Activated CD4-positive, alpha-beta memory T cell treated with anti-CD3 and anti-CD28 coated beads for 36 hours (primary cell): ENCODE data around the gene IFIT1. TPM values are rescaled to one million over a fixed set of nuclear protein-coding genes. Genes with fewer than 3 reads are reported as not detected.
"Not testable (repeated sequence)": the region's sequence is repeated elsewhere in the genome, so short reads cannot be mapped to it uniquely, and the experiment has no call there.

Experiments used
- CTCF ChIA-PET: fragments of 350-600 bp; sonication (Branson Sonifier 250); formaldehyde crosslinking; loops from one replicate; lab custom pipeline; 2021; ENCODE audit warnings: antibody characterized with exemption, inconsistent platforms; lab: Charles Lee
- POLR2A ChIA-PET: fragments of 350-600 bp; sonication (Branson Sonifier 250); formaldehyde crosslinking; loops from one replicate; lab custom pipeline; 2021; ENCODE audit warnings: antibody characterized with exemption; lab: Charles Lee
- DNase-seq: peaks from one replicate; pipeline ENCODE4 v3.0.0-alpha.2; 2020
- H3K27ac Mint-ChIP-seq: one replicate; pipeline ENCODE4 v1.8.0; 2021; ENCODE audit warnings: mixed read lengths
- H3K27me3 Mint-ChIP-seq: one replicate; pipeline ENCODE4 v1.8.0; 2021; ENCODE audit warnings: mixed read lengths
- H3K36me3 Mint-ChIP-seq: one replicate; pipeline ENCODE4 v1.8.0; 2021; ENCODE audit warnings: mixed read lengths
- H3K4me1 Mint-ChIP-seq: one replicate; pipeline ENCODE4 v1.8.0; 2021; ENCODE audit warnings: low read depth, mixed read lengths
- H3K4me3 Mint-ChIP-seq: one replicate; pipeline ENCODE4 v1.8.0; 2021; ENCODE audit warnings: mild to moderate bottlenecking, mixed read lengths
- H3K9me3 Mint-ChIP-seq: one replicate; pipeline ENCODE4 v1.8.0; 2021; ENCODE audit warnings: mixed read lengths
- intact Hi-C: fragments of 100-400 bp; cut with micrococcal nuclease; formaldehyde crosslinking; loops from one replicate; pipeline ENCODE4 v1.15.1; 2023
- total RNA-seq, 2 experiments: library from RNA; stranded (reverse); gene quantifications; one replicate each; pipeline ENCODE4 v1.2.3, GENCODE V29; 2021

Gene IFIT1
- total RNA-seq, 2 experiments from 2014 or later: 5.2 to 5.5 TPM

GRCh38 chr10:89406178-89406577 lies 13.8 kb downstream of the IFIT1 start:
- POLR2A ChIA-PET: not testable (repeated sequence)

DNA sequence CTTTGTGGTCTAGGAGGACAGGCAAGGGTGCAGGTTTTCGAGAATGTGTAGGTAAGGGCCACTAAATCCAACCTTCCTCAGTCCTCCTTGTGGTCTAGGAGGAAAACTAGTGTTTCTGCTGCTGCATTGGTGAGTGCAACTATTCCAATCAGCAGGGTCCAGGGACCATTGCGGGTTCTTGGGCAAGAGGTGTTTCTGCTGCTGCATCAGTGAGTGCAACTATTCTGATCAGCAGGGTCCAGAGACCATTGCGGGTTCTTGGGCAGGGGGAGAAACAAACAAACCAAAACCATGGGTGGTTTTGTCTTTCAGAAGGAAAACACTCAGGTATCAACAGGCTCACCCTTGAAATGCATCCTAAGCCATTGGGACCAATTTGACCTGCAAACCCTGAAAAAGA lies 15.4 kb downstream of the IFIT1 start:
- H3K27me3 Mint-ChIP-seq, DNase-seq, H3K27ac Mint-ChIP-seq, POLR2A ChIA-PET, intact Hi-C loops, H3K4me3 Mint-ChIP-seq, CTCF ChIA-PET, H3K36me3 Mint-ChIP-seq: not testable (repeated sequence)
- H3K9me3 Mint-ChIP-seq: peaks cover 11% of the 10 kb centered on the region
- peaks cover 15% of the 10 kb centered on the region for H3K4me1 Mint-ChIP-seq

More at GRCh38 chr10:89406178-89406577, 13.8 kb downstream of the IFIT1 start:
- intact Hi-C loops, H3K27me3 Mint-ChIP-seq, H3K4me1 Mint-ChIP-seq, DNase-seq, H3K9me3 Mint-ChIP-seq, H3K4me3 Mint-ChIP-seq, CTCF ChIA-PET, H3K27ac Mint-ChIP-seq, H3K36me3 Mint-ChIP-seq: not testable (repeated sequence)

DNA sequence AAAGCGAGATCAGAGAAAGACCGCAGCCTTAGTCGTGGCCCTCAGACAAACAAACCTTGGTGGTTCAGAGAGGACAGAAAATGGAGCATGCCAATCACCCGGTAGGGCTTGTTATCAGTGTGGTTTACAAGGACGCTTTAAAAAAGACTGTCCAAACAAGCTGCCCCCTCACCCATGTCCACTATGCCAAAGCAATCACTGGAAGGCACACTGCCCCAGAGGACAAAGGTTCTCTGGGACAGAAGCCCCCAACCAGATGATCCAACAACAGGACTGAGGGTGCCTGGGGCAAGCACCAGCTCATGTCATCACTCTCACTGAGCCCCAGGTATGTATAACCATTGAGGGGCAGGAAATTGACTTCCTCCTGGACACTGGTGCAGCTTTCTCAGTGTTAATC lies 16.9 kb downstream of the IFIT1 start:
- H3K4me3 Mint-ChIP-seq, intact Hi-C loops, H3K36me3 Mint-ChIP-seq, H3K27me3 Mint-ChIP-seq, H3K27ac Mint-ChIP-seq, DNase-seq: not testable (repeated sequence)
- peaks cover 20% of the 10 kb centered on the region for H3K4me1 Mint-ChIP-seq
- peaks cover 11% of the 10 kb centered on the region for H3K9me3 Mint-ChIP-seq
- POLR2A ChIA-PET: interaction anchor here (0.6 kb wide), 1 partner anchor 408 kb away, joined by 3 read pairs; no protein-coding TSS in a partner anchor
- CTCF ChIA-PET: interaction anchor here (0.6 kb wide), 1 partner anchor 599 kb away, joined by 3 read pairs; no protein-coding TSS in a partner anchor

DNA sequence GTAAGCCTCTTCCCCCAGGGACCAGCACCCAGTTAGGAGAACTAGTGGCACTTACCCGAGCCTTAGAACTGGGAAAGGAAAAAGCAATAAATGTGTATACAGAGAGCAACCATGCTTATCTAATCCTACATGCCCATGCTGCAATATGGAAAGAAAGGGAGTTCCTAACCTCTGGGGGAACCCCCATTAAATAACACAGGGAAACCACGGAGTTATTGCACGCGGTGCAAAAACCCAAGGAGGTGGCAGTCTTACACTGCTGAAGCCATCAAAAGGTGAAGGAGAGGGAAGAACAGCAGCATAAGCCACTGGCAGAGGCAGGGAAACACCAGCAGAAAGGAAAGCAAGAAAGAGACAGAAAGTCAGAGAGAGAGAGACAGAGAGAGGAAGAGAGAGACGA lies 18.1 kb downstream of the IFIT1 start:
- DNase-seq, POLR2A ChIA-PET, H3K27me3 Mint-ChIP-seq, H3K4me3 Mint-ChIP-seq, CTCF ChIA-PET, H3K36me3 Mint-ChIP-seq, H3K27ac Mint-ChIP-seq: not testable (repeated sequence)
- intact Hi-C loops: loop anchor here (5.0 to 10.0 kb wide), 2 partner anchors 328 to 416 kb away; partner anchors contain the start of gene FAS
- H3K4me1 Mint-ChIP-seq: peaks cover 24% of the 10 kb centered on the region
- peaks cover 11% of the 10 kb centered on the region for H3K9me3 Mint-ChIP-seq

GRCh38 chr10:89411135-89411534 lies 18.7 kb downstream of the IFIT1 start:
- H3K27ac Mint-ChIP-seq, CTCF ChIA-PET, POLR2A ChIA-PET, DNase-seq, H3K4me3 Mint-ChIP-seq, H3K27me3 Mint-ChIP-seq: not testable (repeated sequence)
- Mint-ChIP-seq H3K36me3 (peaks cover 12% of the 10 kb centered on the region), H3K9me3 (peaks cover 11% of the 10 kb centered on the region), H3K4me1 (peaks cover 28% of the 10 kb centered on the region)
- intact Hi-C loops: loop anchor here (5.0 to 10.0 kb wide), 2 partner anchors 329 to 416 kb away; partner anchors contain the start of gene FAS

- H3K4me3 Mint-ChIP-seq: peak overlapping the region; percentile 33
- POLR2A ChIA-PET: interaction anchor here (0.8 kb wide), 1 partner anchor 80 kb away, joined by 3 read pairs; no protein-coding TSS in a partner anchor
- H3K9me3 Mint-ChIP-seq, H3K27ac Mint-ChIP-seq, CTCF ChIA-PET, H3K27me3 Mint-ChIP-seq: not testable (repeated sequence)
- H3K36me3 Mint-ChIP-seq: peaks cover 16% of the 10 kb centered on the region
- peaks cover 36% of the 10 kb centered on the region for H3K4me1 Mint-ChIP-seq
- peak; percentile 38 for DNase-seq
- intact Hi-C loops: loop anchor here (5.0 to 10.0 kb wide), 2 partner anchors 330 to 417 kb away; partner anchors contain the start of gene FAS
Observed at GRCh38 chr10:89412276-89412675, 19.9 kb downstream of the IFIT1 start.

DNA sequence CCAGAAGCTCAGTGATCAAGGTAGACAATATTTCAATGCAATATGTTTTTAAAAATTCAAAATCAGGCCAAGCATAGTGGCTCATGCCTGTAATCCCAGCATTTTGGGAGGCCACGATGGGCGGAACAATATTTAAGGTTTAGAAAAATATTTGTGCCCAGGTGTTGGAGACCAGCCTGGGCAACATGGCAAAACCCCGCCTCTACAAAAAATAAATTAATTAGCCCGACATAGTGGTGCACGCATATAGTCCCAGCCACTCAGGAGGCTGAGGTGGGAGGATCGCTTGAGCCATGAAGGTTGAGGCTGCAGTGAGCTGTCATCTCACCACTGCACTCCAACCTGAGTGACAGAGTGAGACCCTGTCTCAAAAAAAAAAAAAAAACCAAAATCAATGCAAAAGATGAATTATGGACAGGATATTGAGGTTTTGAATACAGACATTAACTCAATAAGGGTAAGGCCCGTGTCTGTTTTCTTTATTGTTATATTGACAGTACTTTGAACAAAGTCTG lies 21.0 kb downstream of the IFIT1 start:
- CTCF ChIA-PET: interaction anchor here (1.2 kb wide), 1 partner anchor 8 kb away, joined by 3 read pairs; no protein-coding TSS in a partner anchor
- Mint-ChIP-seq H3K27ac (peak overlapping the region; percentile 83), H3K36me3 (peaks cover 18% of the 10 kb centered on the region), H3K27me3 (no peaks in the 10 kb centered on the region), H3K9me3 (peaks cover 9% of the 10 kb centered on the region), H3K4me1 (peaks cover 47% of the 10 kb centered on the region), H3K4me3 (peak overlapping the region; percentile 78)
- POLR2A ChIA-PET: interaction anchor here (1.0 to 1.6 kb wide), 5 partner anchors 11 to 173 kb away, joined by 3 to 5 read pairs (median 3); partner anchors contain the start of genes IFIT1 and LIPA
- DNase-seq: no peak
- intact Hi-C loops: loop anchor here (5.0 to 10.0 kb wide), 2 partner anchors 331 to 419 kb away; partner anchors contain the start of gene FAS

DNA sequence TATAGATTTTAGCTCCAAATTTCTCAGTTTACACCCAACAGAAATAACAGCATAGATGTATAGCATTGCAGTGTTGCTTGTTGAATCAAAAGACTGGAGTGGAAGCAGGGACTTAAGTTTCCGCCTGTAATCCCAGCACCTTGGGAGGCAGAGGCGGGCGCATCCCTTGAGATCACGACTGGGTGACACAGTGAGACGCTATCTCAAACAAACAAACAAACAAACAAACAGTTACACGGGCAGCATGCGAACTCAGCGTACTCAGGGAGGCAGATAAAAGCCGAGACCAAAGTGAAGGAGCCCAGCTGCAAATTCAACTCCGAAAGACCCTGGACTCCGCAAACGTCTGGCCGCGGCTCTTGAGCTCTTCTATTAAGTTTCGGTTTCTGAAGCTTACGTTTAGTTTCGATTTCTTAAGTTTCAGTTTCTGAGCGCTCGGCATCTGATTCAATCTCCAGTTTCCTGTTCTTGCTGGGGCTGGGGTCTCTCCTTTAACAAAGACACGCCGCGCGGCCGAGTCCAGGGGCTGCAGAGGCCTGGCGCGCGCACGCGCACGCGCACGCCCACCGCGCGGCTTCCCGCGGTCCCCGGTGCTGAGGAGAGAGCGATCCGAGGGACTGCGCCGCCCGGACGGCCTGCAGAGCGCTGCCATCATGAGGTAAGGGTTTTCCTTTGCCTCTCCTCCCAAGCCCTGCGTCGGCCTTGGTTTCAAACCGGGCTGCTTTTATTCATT lies 21.9 kb downstream of the IFIT1 start, which contains the start of gene IFIT5:
TSS of gene IFIT5 (plus strand) at position 423 of the 733 bp plus-strand sequence. CDS start at position 654, 231 bp downstream.
- intact Hi-C loops: loop anchor here (1.0 to 10.0 kb wide), 7 partner anchors 22 to 420 kb away; partner anchors contain the start of genes FAS, IFIT1, IFIT2 and KIF20B
- peak within 1 kb of the TSS; percentile 78 for H3K4me3 Mint-ChIP-seq
- ChIA-PET POLR2A (interaction anchor here (0.7 to 1.6 kb wide), 6 partner anchors 12 to 287 kb away, joined by 3 to 5 read pairs (median 3); partner anchors contain the start of genes IFIT1, KIF20B and LIPA), CTCF (interaction anchor here (0.7 to 1.3 kb wide), 6 partner anchors 9 to 314 kb away, joined by 3 to 6 read pairs (median 3); partner anchors contain the start of gene IFIT2)
- H3K36me3 Mint-ChIP-seq: peaks cover 18% of the 10 kb centered on the region
- H3K27me3 Mint-ChIP-seq: no peaks in the 10 kb centered on the region
- H3K4me1 Mint-ChIP-seq: peaks cover 48% of the 10 kb centered on the region
- peak; percentile 75 for DNase-seq
- peak within 1 kb of the TSS; percentile 94 for H3K27ac Mint-ChIP-seq
- H3K9me3 Mint-ChIP-seq: peaks cover 9% of the 10 kb centered on the region

DNA sequence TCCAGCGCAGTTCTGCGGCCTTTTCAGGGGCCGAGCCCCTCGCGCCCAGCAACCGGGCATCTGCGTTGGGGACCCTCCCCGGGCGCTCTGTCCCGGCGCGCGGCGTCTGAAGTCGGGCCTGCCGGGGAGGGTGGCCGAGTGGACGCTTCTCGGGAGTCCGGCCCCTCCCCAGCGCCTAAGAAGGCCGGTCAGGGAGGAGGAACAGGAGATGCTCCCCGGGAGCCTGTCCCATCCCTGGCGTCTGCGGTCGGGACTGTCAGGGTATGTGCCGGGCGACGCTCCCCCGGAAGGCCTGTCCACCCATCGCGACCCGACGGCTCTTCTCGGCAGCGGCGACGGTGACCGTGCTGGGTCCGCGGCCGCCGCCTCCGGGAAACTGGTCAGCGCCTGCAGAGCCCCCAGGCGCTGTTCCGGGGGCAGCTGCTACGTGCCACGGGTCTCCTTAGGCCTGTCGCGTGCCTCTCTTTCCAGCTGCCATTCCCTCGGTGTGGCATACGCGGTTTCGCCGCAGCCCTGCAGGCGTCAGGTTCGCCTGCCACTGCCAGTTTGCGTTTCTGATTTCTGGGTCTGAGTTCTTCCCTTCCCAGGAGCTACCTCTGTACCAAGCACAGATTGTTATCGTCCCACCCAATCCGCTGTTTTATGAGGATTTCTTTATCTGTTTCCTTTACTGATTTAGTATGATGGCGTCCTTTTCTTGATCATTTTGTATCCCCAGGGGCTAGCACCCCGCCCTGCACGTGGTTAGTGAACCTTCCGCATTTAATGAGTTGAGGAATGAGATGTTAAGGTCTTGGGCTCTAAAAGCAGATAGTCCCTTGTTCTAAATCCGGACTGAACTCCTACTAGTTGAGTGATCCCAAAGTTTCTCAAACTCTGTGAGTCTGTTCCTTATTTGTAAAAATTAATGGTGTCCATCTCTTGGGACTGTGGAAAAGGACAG lies 22.7 kb downstream of the IFIT1 start:
- DNase-seq: peak; percentile 57
- Mint-ChIP-seq H3K36me3 (peaks cover 18% of the 10 kb centered on the region), H3K9me3 (peaks cover 9% of the 10 kb centered on the region), H3K27ac (peak overlapping the region; percentile 94), H3K4me1 (peaks cover 52% of the 10 kb centered on the region), H3K4me3 (peak overlapping the region; percentile 78), H3K27me3 (no peaks in the 10 kb centered on the region)
- ChIA-PET POLR2A (interaction anchor here (1.5 kb wide), 1 partner anchor 13 kb away, joined by 3 read pairs; no protein-coding TSS in a partner anchor), CTCF (interaction anchor here (0.7 to 1.3 kb wide), 5 partner anchors 11 to 156 kb away, joined by 3 to 6 read pairs (median 3); partner anchors contain the start of gene IFIT2)
- intact Hi-C loops: loop anchor here (1.0 to 10.0 kb wide), 7 partner anchors 23 to 420 kb away; partner anchors contain the start of genes FAS, IFIT1, IFIT2 and KIF20B

GRCh38 chr10:89416465-89416864 lies 24.0 kb downstream of the IFIT1 start:
- ChIA-PET CTCF (interaction anchor here (0.6 kb wide), 1 partner anchor 440 kb away, joined by 3 read pairs; no protein-coding TSS in a partner anchor), POLR2A (no interaction called here)
- H3K27me3 Mint-ChIP-seq: no peaks in the 10 kb centered on the region
- peak overlapping the region; percentile 78 for H3K4me3 Mint-ChIP-seq
- intact Hi-C loops: loop anchor here (10.0 kb wide), 1 partner anchor 422 kb away; the partner anchor contains the start of gene FAS
- DNase-seq: no peak
- H3K27ac Mint-ChIP-seq: peak overlapping the region; percentile 72
- peaks cover 23% of the 10 kb centered on the region for H3K36me3 Mint-ChIP-seq
- peaks cover 47% of the 10 kb centered on the region for H3K4me1 Mint-ChIP-seq
- H3K9me3 Mint-ChIP-seq: peaks cover 9% of the 10 kb centered on the region
